Astrocyte (in vitro differentiated cells and primary cell): ENCODE results near the gene CCSER1. TPM values are rescaled to one million over a fixed set of nuclear protein-coding genes. Genes with fewer than 3 reads are reported as not detected.
"Not testable (repeated sequence)": the region's sequence is repeated elsewhere in the genome, so short reads cannot be mapped to it uniquely, and the experiment has no call there.

ENCODE experiments used
- DNase-seq: peaks from one replicate; pipeline ENCODE4 v3.0.0-alpha.2; 2010; ENCODE audit warnings: low read depth
- FAIRE-seq: peaks from 2 replicates; lab custom pipeline; 2011; peaks lifted over from hg19 to GRCh38; lab: Jason Lieb, UNC
- H2AFZ ChIP-seq: 2 replicates; pipeline ENCODE4 v1.6.0; 2012; ENCODE audit warnings: low read depth, low read length, inconsistent platforms
- H3K27ac ChIP-seq: 2 replicates; pipeline ENCODE4 v1.5.1; 2011; ENCODE audit warnings: low read depth, low read length, inconsistent platforms
- H3K27me3 ChIP-seq: 2 replicates; pipeline ENCODE4 v1.6.0; 2011; ENCODE audit warnings: low read length, inconsistent platforms; ENCODE audit not compliant: insufficient read depth
- H3K36me3 ChIP-seq: 2 replicates; pipeline ENCODE4 v1.5.1; 2011; ENCODE audit warnings: low read length, inconsistent platforms; ENCODE audit not compliant: insufficient read depth
- H3K4me1 ChIP-seq: 2 replicates; pipeline ENCODE4 v1.5.1; 2011; ENCODE audit warnings: low read length, inconsistent platforms; ENCODE audit not compliant: insufficient read depth
- H3K4me2 ChIP-seq: 2 replicates; pipeline ENCODE4 v1.6.0; 2012; ENCODE audit warnings: low read length, inconsistent platforms
- H3K4me3 ChIP-seq: 2 replicates; pipeline ENCODE4 v1.5.1; 2011; ENCODE audit warnings: low read depth, mild to moderate bottlenecking, low read length, inconsistent platforms; ENCODE audit not compliant: insufficient read depth
- H3K79me2 ChIP-seq: 2 replicates; pipeline ENCODE4 v1.6.0; 2012; ENCODE audit warnings: mild to moderate bottlenecking, low read length, inconsistent platforms; ENCODE audit not compliant: insufficient read depth
- H3K9ac ChIP-seq: 2 replicates; pipeline ENCODE4 v1.6.0; 2012; ENCODE audit warnings: mild to moderate bottlenecking, low read length, inconsistent platforms
- H3K9me3 ChIP-seq: 2 replicates; pipeline ENCODE4 v1.5.1; 2012; ENCODE audit warnings: low read depth, mild to moderate bottlenecking, low read length, inconsistent platforms; ENCODE audit not compliant: insufficient read depth
- H4K20me1 ChIP-seq: 2 replicates; pipeline ENCODE4 v1.6.0; 2012; ENCODE audit warnings: low read length, inconsistent platforms; ENCODE audit not compliant: insufficient read depth
- H3K27ac Mint-ChIP-seq: one replicate; pipeline ENCODE4 v1.8.0; 2021; ENCODE audit warnings: mild to moderate bottlenecking, mixed read lengths; ENCODE audit not compliant: unreplicated experiment
- H3K27me3 Mint-ChIP-seq: one replicate; pipeline ENCODE4 v1.8.0; 2021; ENCODE audit warnings: low read depth, mixed read lengths; ENCODE audit not compliant: unreplicated experiment
- H3K36me3 Mint-ChIP-seq: one replicate; pipeline ENCODE4 v1.8.0; 2021; ENCODE audit warnings: low read depth, mixed read lengths; ENCODE audit not compliant: unreplicated experiment
- H3K4me1 Mint-ChIP-seq: one replicate; pipeline ENCODE4 v1.8.0; 2021; ENCODE audit warnings: low read depth, mixed read lengths; ENCODE audit not compliant: unreplicated experiment
- H3K4me3 Mint-ChIP-seq: one replicate; pipeline ENCODE4 v1.8.0; 2021; ENCODE audit warnings: mild to moderate bottlenecking, moderate library complexity, mixed read lengths; ENCODE audit not compliant: unreplicated experiment
- H3K9me3 Mint-ChIP-seq: one replicate; pipeline ENCODE4 v1.8.0; 2021; ENCODE audit warnings: mild to moderate bottlenecking, mixed read lengths; ENCODE audit not compliant: unreplicated experiment
- EZH2 ChIP-seq: IDR thresholded peaks from 2 replicates; pipeline ENCODE4 v1.6.1; 2012; ENCODE audit warnings: mild to moderate bottlenecking, low read length, inconsistent platforms; ENCODE audit not compliant: insufficient read depth
- total RNA-seq: library from RNA; stranded (reverse); gene quantifications from 2 replicates; pipeline ENCODE4 v1.2.1, GENCODE V29; 2021
- TF ChIP-seq, protein P1 (sequence below): IDR thresholded peaks from 2 replicates; pipeline ENCODE4 v1.5.1; 2011; ENCODE audit warnings: low read depth, mild to moderate bottlenecking, inconsistent platforms, low read length, moderate library complexity; ENCODE audit not compliant: insufficient read depth

The CCSER1 gene
- total RNA-seq, 1 donor from 2014 or later = 2.2 TPM

DNA sequence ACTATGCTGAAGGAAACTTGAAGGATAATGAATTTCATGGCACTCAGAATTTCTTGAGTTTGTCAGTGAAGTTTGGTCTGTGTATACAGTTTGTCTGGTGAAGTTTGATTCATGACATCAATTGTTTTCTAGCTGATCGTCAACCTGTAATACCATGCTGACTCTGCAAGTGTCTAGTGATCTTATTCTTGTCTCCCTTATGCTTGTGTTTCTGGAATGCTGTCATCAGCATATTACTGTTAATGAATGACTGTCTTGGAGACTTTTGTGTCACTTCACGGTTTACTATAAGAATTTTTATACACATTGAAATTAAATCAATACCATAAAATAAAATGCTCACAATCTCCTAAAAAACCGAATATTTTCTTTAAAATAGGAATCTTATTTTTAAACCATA, 779.0 kb downstream of the CCSER1 start:
- Mint-ChIP-seq H3K4me1 (peaks cover 5% of the 10 kb centered on the region), H3K27ac (no peak overlapping the region), H3K9me3 (no peaks in the 10 kb centered on the region), H3K4me3 (no peak overlapping the region), H3K27me3 (no peaks in the 10 kb centered on the region), H3K36me3 (no peaks in the 10 kb centered on the region)
- H2AFZ ChIP-seq = no peak overlapping the region
- H3K4me3 ChIP-seq = no peak overlapping the region
- DNase-seq (no peak), FAIRE-seq (no peak)
- H3K79me2 ChIP-seq = no peaks in the 10 kb centered on the region
- no peaks in the 10 kb centered on the region for H3K36me3 ChIP-seq
- H3K9ac ChIP-seq = no peak overlapping the region
- no peak overlapping the region for H3K4me2 ChIP-seq
- H3K4me1 ChIP-seq = no peaks in the 10 kb centered on the region
- no peak overlapping the region for H3K27ac ChIP-seq
- H3K9me3 ChIP-seq = no peaks in the 10 kb centered on the region
- H3K27me3 ChIP-seq = no peaks in the 10 kb centered on the region
- TF ChIP-seq, protein P1, sequence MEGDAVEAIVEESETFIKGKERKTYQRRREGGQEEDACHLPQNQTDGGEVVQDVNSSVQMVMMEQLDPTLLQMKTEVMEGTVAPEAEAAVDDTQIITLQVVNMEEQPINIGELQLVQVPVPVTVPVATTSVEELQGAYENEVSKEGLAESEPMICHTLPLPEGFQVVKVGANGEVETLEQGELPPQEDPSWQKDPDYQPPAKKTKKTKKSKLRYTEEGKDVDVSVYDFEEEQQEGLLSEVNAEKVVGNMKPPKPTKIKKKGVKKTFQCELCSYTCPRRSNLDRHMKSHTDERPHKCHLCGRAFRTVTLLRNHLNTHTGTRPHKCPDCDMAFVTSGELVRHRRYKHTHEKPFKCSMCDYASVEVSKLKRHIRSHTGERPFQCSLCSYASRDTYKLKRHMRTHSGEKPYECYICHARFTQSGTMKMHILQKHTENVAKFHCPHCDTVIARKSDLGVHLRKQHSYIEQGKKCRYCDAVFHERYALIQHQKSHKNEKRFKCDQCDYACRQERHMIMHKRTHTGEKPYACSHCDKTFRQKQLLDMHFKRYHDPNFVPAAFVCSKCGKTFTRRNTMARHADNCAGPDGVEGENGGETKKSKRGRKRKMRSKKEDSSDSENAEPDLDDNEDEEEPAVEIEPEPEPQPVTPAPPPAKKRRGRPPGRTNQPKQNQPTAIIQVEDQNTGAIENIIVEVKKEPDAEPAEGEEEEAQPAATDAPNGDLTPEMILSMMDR = no peak
- TF ChIP-seq EZH2 = no peak
- no peaks in the 10 kb centered on the region for H4K20me1 ChIP-seq

DNA sequence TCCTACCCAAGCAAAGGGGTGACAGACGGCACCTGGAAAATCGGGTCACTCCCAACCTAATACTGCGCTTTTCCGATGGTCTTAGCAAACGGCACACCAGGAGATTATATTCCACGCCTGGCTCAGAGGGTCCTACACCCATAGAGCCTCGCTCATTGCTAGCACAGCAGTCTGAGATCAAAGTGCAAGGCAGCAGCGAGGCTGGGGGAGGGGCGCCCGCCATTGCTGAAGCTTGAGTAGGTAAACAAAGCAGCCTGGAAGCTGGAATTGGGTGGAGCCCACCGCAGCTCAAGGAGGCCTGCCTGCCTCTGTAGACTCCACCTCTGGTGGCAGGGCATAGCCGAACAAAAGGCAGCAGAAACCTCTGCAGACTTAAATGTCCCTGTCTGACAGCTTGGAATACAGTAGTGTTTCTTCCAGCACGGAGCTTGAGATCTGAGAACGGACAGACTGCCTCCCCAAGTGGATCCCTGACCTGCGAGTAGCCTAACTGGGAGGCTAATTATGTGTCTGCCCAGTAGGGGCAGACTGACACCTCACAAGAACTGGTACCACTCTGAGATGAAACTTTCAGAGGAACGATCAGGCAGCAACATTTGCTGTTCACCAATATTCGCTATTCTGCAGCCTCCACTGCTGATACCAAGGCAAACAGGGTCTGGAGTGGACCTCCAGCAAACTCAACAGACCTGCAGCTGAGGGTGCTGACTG, 784.7 kb downstream of the CCSER1 start:
- H3K4me3 ChIP-seq, H3K4me2 ChIP-seq, H3K27ac Mint-ChIP-seq, H3K4me1 Mint-ChIP-seq, H3K36me3 Mint-ChIP-seq, H3K4me3 Mint-ChIP-seq, FAIRE-seq, H3K27me3 ChIP-seq, H3K27ac ChIP-seq, H2AFZ ChIP-seq, H4K20me1 ChIP-seq, H3K27me3 Mint-ChIP-seq, H3K4me1 ChIP-seq, H3K79me2 ChIP-seq, H3K9me3 ChIP-seq, H3K9ac ChIP-seq, DNase-seq, H3K9me3 Mint-ChIP-seq, H3K36me3 ChIP-seq: not testable (repeated sequence)

DNA sequence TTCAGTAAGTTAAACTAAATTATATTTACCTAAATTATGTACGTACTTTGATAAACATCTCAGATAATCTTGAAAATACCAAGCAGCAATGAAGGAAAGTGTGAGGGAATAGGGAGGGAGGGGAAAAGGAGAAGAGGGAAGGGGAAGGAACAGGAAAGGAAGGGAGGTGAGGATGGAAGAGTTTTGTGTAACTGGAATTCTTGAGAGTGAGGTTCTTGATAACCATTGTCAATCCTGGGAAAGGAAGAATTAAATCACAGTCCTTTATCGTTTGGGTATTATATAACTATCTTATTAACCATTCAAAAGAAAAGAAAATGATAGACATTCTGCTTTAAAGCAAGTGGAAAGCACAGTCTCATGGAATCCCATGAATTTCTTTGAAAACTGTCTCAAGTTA, 795.0 kb downstream of the CCSER1 start:
- Histone ChIP-seq H2AFZ (no peak overlapping the region), H3K36me3 (no peaks in the 10 kb centered on the region), H3K79me2 (no peaks in the 10 kb centered on the region), H3K9ac (no peak overlapping the region), H3K9me3 (no peaks in the 10 kb centered on the region), H4K20me1 (no peaks in the 10 kb centered on the region), H3K4me3 (no peak overlapping the region), H3K4me2 (no peak overlapping the region), H3K27me3 (no peaks in the 10 kb centered on the region), H3K27ac (no peak overlapping the region), H3K4me1 (no peaks in the 10 kb centered on the region)
- Mint-ChIP-seq H3K27me3 (no peaks in the 10 kb centered on the region), H3K27ac (no peak overlapping the region), H3K4me1 (no peaks in the 10 kb centered on the region), H3K9me3 (no peaks in the 10 kb centered on the region), H3K4me3 (no peak overlapping the region), H3K36me3 (no peaks in the 10 kb centered on the region)
- TF ChIP-seq EZH2 = no peak
- TF ChIP-seq, protein P1 = no peak
- DNase-seq = no peak
- FAIRE-seq = no peak
